Testis (tissue), 2 donors: ENCODE data around the gene CPSF2.

Source experiments
- POLR2A ChIP-seq: fragments of 450-650 bp; IDR thresholded peaks from one replicate; pipeline ENCODE4 v1.6.1; 2017; ENCODE audit warnings: antibody characterized with exemption, mild to moderate bottlenecking, moderate library complexity
- TF ChIP-seq, protein P1 (sequence below), 3 experiments: fragments of 450-650 bp in 2 of 3; fragments of 200-600 bp in 1 of 3; sonication (generic) in 1 of 3; IDR thresholded peaks; one replicate each; pipeline ENCODE4 v1.5.1; 2016 to 2019; ENCODE audit warnings: antibody characterized with exemption in 3 of 3, mild to moderate bottlenecking in 2 of 3, moderate library complexity in 1 of 3

- TF ChIP-seq, protein P1, sequence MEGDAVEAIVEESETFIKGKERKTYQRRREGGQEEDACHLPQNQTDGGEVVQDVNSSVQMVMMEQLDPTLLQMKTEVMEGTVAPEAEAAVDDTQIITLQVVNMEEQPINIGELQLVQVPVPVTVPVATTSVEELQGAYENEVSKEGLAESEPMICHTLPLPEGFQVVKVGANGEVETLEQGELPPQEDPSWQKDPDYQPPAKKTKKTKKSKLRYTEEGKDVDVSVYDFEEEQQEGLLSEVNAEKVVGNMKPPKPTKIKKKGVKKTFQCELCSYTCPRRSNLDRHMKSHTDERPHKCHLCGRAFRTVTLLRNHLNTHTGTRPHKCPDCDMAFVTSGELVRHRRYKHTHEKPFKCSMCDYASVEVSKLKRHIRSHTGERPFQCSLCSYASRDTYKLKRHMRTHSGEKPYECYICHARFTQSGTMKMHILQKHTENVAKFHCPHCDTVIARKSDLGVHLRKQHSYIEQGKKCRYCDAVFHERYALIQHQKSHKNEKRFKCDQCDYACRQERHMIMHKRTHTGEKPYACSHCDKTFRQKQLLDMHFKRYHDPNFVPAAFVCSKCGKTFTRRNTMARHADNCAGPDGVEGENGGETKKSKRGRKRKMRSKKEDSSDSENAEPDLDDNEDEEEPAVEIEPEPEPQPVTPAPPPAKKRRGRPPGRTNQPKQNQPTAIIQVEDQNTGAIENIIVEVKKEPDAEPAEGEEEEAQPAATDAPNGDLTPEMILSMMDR (IDR thresholded peaks at IDR 0.05), result peak in 2 of 3 experiments; percentile 20 to 34
- TF ChIP-seq POLR2A, result no peak
These were observed at the start of gene CPSF2, which contains the start of gene NDUFB1 for GRCh38 chr14:92121670-92122350.
